MM.1S (cell line): ENCODE data around the gene PPP1R15A.
"Not testable (repeated sequence)": the region's sequence is repeated elsewhere in the genome, so short reads cannot be mapped to it uniquely, and the experiment has no call there.

Experiments used
- DNase-seq: peaks from one replicate; pipeline ENCODE4 v3.0.0-alpha.2; 2015
- H2AFZ ChIP-seq: fragments of 300-600 bp; sonication (generic); 2 replicates; pipeline ENCODE4 v1.6.0; 2016; ENCODE audit warnings: antibody characterized with exemption, low read length
- H3F3A ChIP-seq: fragments of 300-600 bp; sonication (generic); 2 replicates; pipeline ENCODE4 v1.6.1; 2016; ENCODE audit warnings: mild to moderate bottlenecking, antibody characterized with exemption, low read length, moderate library complexity, mixed read lengths; ENCODE audit not compliant: insufficient read depth
- H3K27ac ChIP-seq: fragments of 300-600 bp; sonication (generic); 2 replicates; pipeline ENCODE4 v1.5.1; 2016; ENCODE audit warnings: mild to moderate bottlenecking, low read length
- H3K27me3 ChIP-seq: fragments of 300-600 bp; sonication (generic); replicated peaks from 2 replicates; pipeline ENCODE4 v1.6.0; 2016; ENCODE audit warnings: low read length; ENCODE audit not compliant: insufficient read depth
- H3K36me3 ChIP-seq: fragments of 300-600 bp; sonication (generic); replicated peaks from 2 replicates; pipeline ENCODE4 v1.6.1; 2016; ENCODE audit warnings: mild to moderate bottlenecking, low read length, mixed read lengths; ENCODE audit not compliant: insufficient read depth
- H3K4me1 ChIP-seq: fragments of 300-600 bp; sonication (generic); 2 replicates; pipeline ENCODE4 v1.6.1; 2016; ENCODE audit warnings: low read length, mixed read lengths
- H3K4me2 ChIP-seq: fragments of 300-600 bp; sonication (generic); 2 replicates; pipeline ENCODE4 v1.6.0; 2016; ENCODE audit warnings: low read depth, low read length
- H3K4me3 ChIP-seq: fragments of 300-600 bp; sonication (generic); 2 replicates; pipeline ENCODE4 v1.5.1; 2016; ENCODE audit warnings: low read length, mixed read lengths
- H3K79me2 ChIP-seq: fragments of 300-600 bp; sonication (generic); 2 replicates; pipeline ENCODE4 v1.6.1; 2016; ENCODE audit warnings: mixed run types, low read length, mixed read lengths
- H3K9ac ChIP-seq: fragments of 300-600 bp; sonication (generic); 2 replicates; pipeline ENCODE4 v1.6.1; 2016; ENCODE audit warnings: low read length, mixed read lengths
- H3K9me2 ChIP-seq: fragments of 300-600 bp; sonication (generic); replicated peaks from 2 replicates; pipeline ENCODE4 v1.6.1; 2016; ENCODE audit warnings: mild to moderate bottlenecking, low read length, mixed read lengths; ENCODE audit not compliant: insufficient read depth
- H3K9me3 ChIP-seq: fragments of 300-600 bp; sonication (generic); replicated peaks from 2 replicates; pipeline ENCODE4 v1.6.1; 2016; ENCODE audit warnings: mild to moderate bottlenecking, low read length, mixed read lengths; ENCODE audit not compliant: insufficient read depth
- H4K20me1 ChIP-seq: fragments of 300-600 bp; sonication (generic); 2 replicates; pipeline ENCODE4 v1.6.1; 2016; ENCODE audit warnings: mild to moderate bottlenecking, low read length, moderate library complexity, mixed read lengths; ENCODE audit not compliant: insufficient read depth
- CTCF ChIP-seq: fragments of 300-600 bp; sonication (generic); IDR thresholded peaks from 2 replicates; pipeline ENCODE4 v1.5.1; 2016; ENCODE audit warnings: antibody characterized with exemption, low read length, mixed read lengths
- EZH2 ChIP-seq: fragments of 300-600 bp; sonication (generic); optimal IDR thresholded peaks from 2 replicates; pipeline ENCODE3; 2017; ENCODE audit warnings: low read depth, mild to moderate bottlenecking, antibody characterized with exemption, low read length, mixed read lengths
- EZH2phosphoT487 ChIP-seq: fragments of 300-600 bp; sonication (generic); IDR thresholded peaks from 2 replicates; pipeline ENCODE4 v1.6.1; 2018; ENCODE audit warnings: antibody characterized with exemption, low read length

PPP1R15A gene

GRCh38 chr19:48918071-48918470, 45.9 kb downstream of the PPP1R15A start:
- Histone ChIP-seq H3K79me2 (no peaks in the 10 kb centered on the region), H3K9ac (no peak overlapping the region), H3K4me1 (no peaks in the 10 kb centered on the region), H3K27me3 (no peaks in the 10 kb centered on the region), H3K9me2 (no peaks in the 10 kb centered on the region), H3K4me2 (no peak overlapping the region), H3K9me3 (no peaks in the 10 kb centered on the region), H2AFZ (no peak overlapping the region), H3F3A (no peaks in the 10 kb centered on the region), H3K36me3 (no peaks in the 10 kb centered on the region), H4K20me1 (no peaks in the 10 kb centered on the region), H3K27ac (no peak overlapping the region), H3K4me3 (no peak overlapping the region)
- TF ChIP-seq EZH2: no peak
- TF ChIP-seq CTCF: no peak
- TF ChIP-seq EZH2phosphoT487: no peak
- no peak for DNase-seq

- H3K9me2 ChIP-seq: no peaks in the 10 kb centered on the region
- H3F3A ChIP-seq: no peaks in the 10 kb centered on the region
- H4K20me1 ChIP-seq: no peaks in the 10 kb centered on the region
- no peak for DNase-seq
- no peak overlapping the region for H2AFZ ChIP-seq
- no peak for TF ChIP-seq CTCF
- TF ChIP-seq EZH2: no peak
- no peak for TF ChIP-seq EZH2phosphoT487
- H3K4me1 ChIP-seq: no peaks in the 10 kb centered on the region
- H3K36me3 ChIP-seq: no peaks in the 10 kb centered on the region
- H3K27ac ChIP-seq: no peak overlapping the region
- no peaks in the 10 kb centered on the region for H3K79me2 ChIP-seq
- no peaks in the 10 kb centered on the region for H3K9me3 ChIP-seq
- no peaks in the 10 kb centered on the region for H3K27me3 ChIP-seq
- H3K9ac ChIP-seq: no peak overlapping the region
- no peak overlapping the region for H3K4me2 ChIP-seq
- no peak overlapping the region for H3K4me3 ChIP-seq
Measured at GRCh38 chr19:48918801-48919247, 46.6 kb downstream of the PPP1R15A start.

DNA sequence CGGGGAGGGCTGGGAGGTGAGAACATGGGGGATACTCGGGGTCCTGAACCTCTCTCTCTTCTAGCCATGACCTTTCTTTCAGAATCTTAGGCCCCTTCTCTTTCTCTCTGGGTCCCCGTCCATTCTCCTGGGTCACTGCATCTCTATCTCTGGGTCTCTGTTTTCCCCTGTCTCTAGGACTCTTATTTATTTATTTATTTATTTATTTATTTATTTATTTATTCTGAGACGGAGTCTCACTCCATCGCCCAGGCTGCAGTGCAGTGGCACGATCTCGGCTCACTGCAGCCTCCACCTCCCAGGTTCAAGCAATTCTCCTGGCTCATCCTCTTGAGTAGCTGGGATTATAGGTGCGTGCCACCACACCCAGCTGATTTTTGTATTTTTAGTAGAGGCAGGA, 47.0 kb downstream of the PPP1R15A start:
- H3K27me3 ChIP-seq: not testable (repeated sequence)

DNA sequence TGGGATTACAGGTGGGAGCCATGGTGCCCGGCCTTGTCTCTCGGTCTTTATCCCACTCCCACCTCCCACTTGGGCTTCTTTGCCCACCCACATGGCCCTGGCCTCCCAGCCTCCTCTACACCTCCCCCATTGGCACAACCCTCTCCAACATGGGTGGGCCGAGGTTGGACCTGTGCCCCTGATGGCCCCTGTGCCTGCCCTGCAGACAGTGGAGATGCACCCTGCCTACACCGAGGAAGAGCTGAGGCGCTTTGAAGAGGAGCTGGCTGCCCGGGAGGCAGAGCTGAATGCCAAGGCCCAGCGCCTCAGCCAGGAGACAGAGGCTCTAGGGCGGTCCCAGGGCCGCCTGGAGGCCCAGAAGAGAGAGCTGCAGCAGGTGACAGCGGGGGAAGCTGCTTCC, 48.7 kb downstream of the PPP1R15A start:
- Histone ChIP-seq H4K20me1 (no peaks in the 10 kb centered on the region), H3K27ac (no peak overlapping the region), H3K9me2 (no peaks in the 10 kb centered on the region), H3K4me3 (no peak overlapping the region), H3K27me3 (no peaks in the 10 kb centered on the region), H3K79me2 (no peaks in the 10 kb centered on the region), H3K9ac (no peak overlapping the region), H3K9me3 (no peaks in the 10 kb centered on the region), H3K4me1 (no peaks in the 10 kb centered on the region), H3K36me3 (no peaks in the 10 kb centered on the region), H2AFZ (no peak overlapping the region), H3F3A (no peaks in the 10 kb centered on the region), H3K4me2 (no peak overlapping the region)
- DNase-seq: no peak
- no peak for TF ChIP-seq EZH2phosphoT487
- no peak for TF ChIP-seq CTCF
- TF ChIP-seq EZH2: no peak

More for the DNA sequence above, 47.0 kb downstream of the PPP1R15A start:
- H2AFZ ChIP-seq, H3K4me3 ChIP-seq, H3K36me3 ChIP-seq, H3K9ac ChIP-seq, H3F3A ChIP-seq, H3K9me2 ChIP-seq, H3K27ac ChIP-seq, H3K4me1 ChIP-seq, DNase-seq, H4K20me1 ChIP-seq, H3K9me3 ChIP-seq, H3K79me2 ChIP-seq, H3K4me2 ChIP-seq: not testable (repeated sequence)
